Prostate gland (tissue), 2 donors: ENCODE results near the gene IGF1R. TPM values are rescaled to one million over a fixed set of nuclear protein-coding genes. Genes with fewer than 3 reads are reported as not detected.

Source experiments
- DNase-seq: peaks from one replicate; pipeline ENCODE4 v3.0.0-alpha.2; 2019; ENCODE audit warnings: low spot score
- H3K27ac ChIP-seq, 2 donors: fragments of 200-600 bp; sonication (generic); 2 replicates each; pipeline ENCODE4 v1.5.1; 2017 to 2019
- H3K27me3 ChIP-seq: fragments of 200-600 bp; sonication (generic); replicated peaks from 2 replicates; pipeline ENCODE4 v1.5.1; 2019; ENCODE audit not compliant: insufficient read depth
- H3K36me3 ChIP-seq, 2 donors: fragments of 200-600 bp; sonication (generic); 1 replicate in 1 of 2; 2 replicates in 1 of 2; pipeline versions ENCODE4 v1.5.1 to v1.8.1; 2017 to 2019
- H3K4me1 ChIP-seq: fragments of 200-600 bp; sonication (generic); replicated peaks from 2 replicates; pipeline ENCODE4 v1.5.1; 2019
- H3K4me3 ChIP-seq, 2 donors: fragments of 200-600 bp; sonication (generic); 2 replicates each; pipeline ENCODE4 v1.5.1; 2017 to 2019
- H3K9me3 ChIP-seq: fragments of 200-600 bp; sonication (generic); 2 replicates; pipeline ENCODE4 v1.5.1; 2017
- CTCF ChIP-seq, 4 experiments: fragments of 200-600 bp in 2 of 4; fragments of 450-650 bp in 2 of 4; sonication (generic) in 2 of 4; IDR thresholded peaks; 1 replicate in 3 of 4; 2 replicates in 1 of 4; pipeline ENCODE4 v1.5.1; 2016 to 2019; ENCODE audit warnings: antibody characterized with exemption in 4 of 4, mild to moderate bottlenecking in 2 of 4, moderate library complexity in 2 of 4
- POLR2A ChIP-seq: fragments of 450-650 bp; IDR thresholded peaks from one replicate; pipeline ENCODE4 v1.6.1; 2016; ENCODE audit warnings: antibody characterized with exemption, mild to moderate bottlenecking
- POLR2AphosphoS5 ChIP-seq: sonication (generic); formaldehyde crosslinking; IDR thresholded peaks from one replicate; pipeline ENCODE4 v1.6.1; 2017; ENCODE audit warnings: antibody characterized with exemption
- WGBS: methylation state at CpG from one replicate; pipeline ENCODE4 v1.1.5; 2018; 5-methylcytosine and 5-hydroxymethylcytosine counted together
- intact Hi-C: fragments of 100-400 bp; cut with DNase I; formaldehyde crosslinking; loops from one replicate; pipeline ENCODE4 v1.14.2; 2022
- total RNA-seq, 2 donors: library from RNA; depleted of rRNA; stranded (reverse); fragments of >200 nt; gene quantifications; one replicate each; pipeline ENCODE4 v1.1.0, GENCODE V29; 2016

Gene IGF1R
- total RNA-seq, 2 donors from 2014 or later, result 190 to 216 TPM

DNA sequence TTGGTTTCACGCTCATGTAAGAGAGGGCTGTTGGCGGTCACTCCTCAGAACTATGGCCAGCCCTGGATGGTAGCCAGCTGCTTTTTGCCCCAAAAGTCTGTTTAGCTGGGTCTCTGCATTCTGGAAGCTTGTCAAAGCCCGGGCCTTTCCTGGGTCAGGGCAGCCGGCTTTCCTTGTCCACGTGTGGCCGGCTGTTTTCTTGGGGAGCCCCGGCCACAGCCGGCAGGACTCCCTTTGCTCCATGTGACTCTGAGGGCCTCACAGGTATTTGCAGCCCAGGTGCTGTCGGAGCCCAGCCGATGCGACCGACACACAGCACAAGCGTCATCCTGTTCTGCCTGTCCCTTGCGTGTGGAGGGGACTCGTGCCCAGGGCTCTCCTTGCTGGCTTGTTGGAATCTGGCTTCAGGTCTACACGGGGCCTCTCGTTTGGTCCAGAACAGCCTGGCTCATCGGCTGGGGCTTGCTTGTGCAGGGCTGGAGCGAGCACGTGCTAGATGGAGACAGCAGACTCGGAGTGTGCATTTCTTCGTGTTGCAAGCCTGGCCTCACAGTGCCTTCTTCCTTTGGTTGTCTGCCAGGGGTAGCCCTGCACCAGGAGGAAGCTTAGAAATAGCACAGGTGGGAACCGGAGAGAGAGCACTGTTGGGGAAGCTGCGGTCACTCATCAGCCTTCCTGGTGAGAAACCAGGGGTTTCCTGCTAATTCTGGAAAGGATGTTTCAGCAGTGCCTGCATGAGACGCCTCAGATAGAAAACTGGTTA lies 307.8 kb downstream of the IGF1R start:
- TF ChIP-seq POLR2A (no peak), POLR2AphosphoS5 (no peak)
- Histone ChIP-seq H3K4me3 (no peak overlapping the region), H3K27ac (peak overlapping the region; percentile 80 to 84), H3K9me3 (no peaks in the 10 kb centered on the region), H3K27me3 (no peaks in the 10 kb centered on the region), H3K36me3 (peaks cover 0 to 6% of the 10 kb centered on the region in 2 donors), H3K4me1 (peaks cover 22% of the 10 kb centered on the region)
- no peak for DNase-seq
- intact Hi-C loops, result no loop called here
- 80% methylated on average over 25 of the region's 25 CpGs for WGBS

GRCh38 chr15:98956796-98957553 lies 308.6 kb downstream of the IGF1R start:
- H3K4me3 ChIP-seq, result no peak overlapping the region
- intact Hi-C loops, result no loop called here
- peaks cover 0 to 6% of the 10 kb centered on the region in 2 donors for H3K36me3 ChIP-seq
- WGBS, result 87% methylated on average over 39 of the region's 39 CpGs
- peaks cover 15% of the 10 kb centered on the region for H3K4me1 ChIP-seq
- no peaks in the 10 kb centered on the region for H3K27me3 ChIP-seq
- H3K9me3 ChIP-seq, result no peaks in the 10 kb centered on the region
- DNase-seq, result no peak
- H3K27ac ChIP-seq, result no peak overlapping the region
- TF ChIP-seq POLR2AphosphoS5, result no peak
- no peak for TF ChIP-seq POLR2A
- TF ChIP-seq CTCF (IDR thresholded peaks at IDR 0.05), result no peak

DNA sequence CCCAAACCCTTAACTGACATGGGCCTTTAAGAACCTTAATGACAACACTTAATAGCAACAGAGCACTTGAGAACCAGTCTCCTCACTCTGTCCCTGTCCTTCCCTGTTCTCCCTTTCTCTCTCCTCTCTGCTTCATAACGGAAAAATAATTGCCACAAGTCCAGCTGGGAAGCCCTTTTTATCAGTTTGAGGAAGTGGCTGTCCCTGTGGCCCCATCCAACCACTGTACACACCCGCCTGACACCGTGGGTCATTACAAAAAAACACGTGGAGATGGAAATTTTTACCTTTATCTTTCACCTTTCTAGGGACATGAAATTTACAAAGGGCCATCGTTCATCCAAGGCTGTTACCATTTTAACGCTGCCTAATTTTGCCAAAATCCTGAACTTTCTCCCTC lies 309.3 kb downstream of the IGF1R start:
- 79% methylated on average over 6 of the region's 6 CpGs for WGBS
- H3K27me3 ChIP-seq, result no peaks in the 10 kb centered on the region
- no peak for TF ChIP-seq POLR2A
- TF ChIP-seq CTCF (IDR thresholded peaks at IDR 0.05), result no peak
- no peak for TF ChIP-seq POLR2AphosphoS5
- H3K4me1 ChIP-seq, result peaks cover 12% of the 10 kb centered on the region
- DNase-seq, result no peak
- intact Hi-C loops, result no loop called here
- H3K27ac ChIP-seq, result no peak overlapping the region
- H3K36me3 ChIP-seq, result peaks cover 0 to 6% of the 10 kb centered on the region in 2 donors
- no peak overlapping the region for H3K4me3 ChIP-seq
- H3K9me3 ChIP-seq, result no peaks in the 10 kb centered on the region

DNA sequence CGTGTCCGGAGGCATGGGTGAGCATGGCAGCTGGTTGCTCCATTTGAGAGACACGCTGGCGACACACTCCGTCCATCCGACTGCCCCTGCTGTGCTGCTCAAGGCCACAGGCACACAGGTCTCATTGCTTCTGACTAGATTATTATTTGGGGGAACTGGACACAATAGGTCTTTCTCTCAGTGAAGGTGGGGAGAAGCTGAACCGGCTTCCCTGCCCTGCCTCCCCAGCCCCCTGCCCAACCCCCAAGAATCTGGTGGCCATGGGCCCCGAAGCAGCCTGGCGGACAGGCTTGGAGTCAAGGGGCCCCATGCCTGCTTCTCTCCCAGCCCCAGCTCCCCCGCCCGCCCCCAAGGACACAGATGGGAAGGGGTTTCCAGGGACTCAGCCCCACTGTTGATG lies 309.7 kb downstream of the IGF1R start:
- TF ChIP-seq POLR2AphosphoS5, result no peak
- TF ChIP-seq POLR2A, result no peak
- TF ChIP-seq CTCF (IDR thresholded peaks at IDR 0.05), result no peak
- Histone ChIP-seq H3K36me3 (peaks cover 0 to 6% of the 10 kb centered on the region in 2 donors), H3K27ac (no peak overlapping the region), H3K27me3 (no peaks in the 10 kb centered on the region), H3K4me3 (no peak overlapping the region), H3K9me3 (no peaks in the 10 kb centered on the region), H3K4me1 (peaks cover 9% of the 10 kb centered on the region)
- intact Hi-C loops, result no loop called here
- DNase-seq, result no peak
- WGBS, result 89% methylated on average over 11 of the region's 11 CpGs

GRCh38 chr15:98958918-98959639 lies 310.7 kb downstream of the IGF1R start:
- H3K36me3 ChIP-seq, result peaks cover 0 to 6% of the 10 kb centered on the region in 2 donors
- intact Hi-C loops, result no loop called here
- WGBS, result 89% methylated on average over 21 of the region's 22 CpGs

More at GRCh38 chr15:98958918-98959639, 310.7 kb downstream of the IGF1R start:
- no peak for DNase-seq
- Histone ChIP-seq H3K9me3 (no peaks in the 10 kb centered on the region), H3K4me3 (no peak overlapping the region), H3K27me3 (no peaks in the 10 kb centered on the region), H3K4me1 (peaks cover under 1% of the 10 kb centered on the region), H3K27ac (no peak overlapping the region)
- TF ChIP-seq POLR2AphosphoS5 (no peak), POLR2A (no peak), CTCF (IDR thresholded peaks at IDR 0.05) (no peak)
